ENCODE data around the gene ELK4.
A peak's percentile ranks its signal among the peaks of the same experiment; 100 is the strongest.

DNA sequence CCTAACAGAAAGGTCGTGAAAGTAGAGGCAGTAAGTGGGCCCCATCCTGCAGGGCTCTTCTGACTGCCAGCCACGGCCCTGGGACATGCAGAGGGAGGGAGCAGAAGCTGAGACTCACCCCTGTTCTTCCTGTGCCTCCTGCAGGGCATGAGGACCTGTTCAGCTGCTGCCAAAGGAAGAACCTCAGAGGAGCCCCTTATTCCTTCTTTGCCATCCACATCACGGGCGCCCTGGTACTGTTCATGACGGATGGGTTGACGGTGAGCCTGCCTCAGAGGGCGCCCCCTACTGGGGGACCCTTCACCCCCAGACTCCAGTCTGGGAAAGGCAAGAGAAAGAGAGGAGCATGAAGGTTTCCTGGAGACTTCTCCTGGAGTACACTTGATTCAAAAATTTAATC is 47.1 kb downstream of the ELK4 start:
- TF ChIP-seq, protein P1, sequence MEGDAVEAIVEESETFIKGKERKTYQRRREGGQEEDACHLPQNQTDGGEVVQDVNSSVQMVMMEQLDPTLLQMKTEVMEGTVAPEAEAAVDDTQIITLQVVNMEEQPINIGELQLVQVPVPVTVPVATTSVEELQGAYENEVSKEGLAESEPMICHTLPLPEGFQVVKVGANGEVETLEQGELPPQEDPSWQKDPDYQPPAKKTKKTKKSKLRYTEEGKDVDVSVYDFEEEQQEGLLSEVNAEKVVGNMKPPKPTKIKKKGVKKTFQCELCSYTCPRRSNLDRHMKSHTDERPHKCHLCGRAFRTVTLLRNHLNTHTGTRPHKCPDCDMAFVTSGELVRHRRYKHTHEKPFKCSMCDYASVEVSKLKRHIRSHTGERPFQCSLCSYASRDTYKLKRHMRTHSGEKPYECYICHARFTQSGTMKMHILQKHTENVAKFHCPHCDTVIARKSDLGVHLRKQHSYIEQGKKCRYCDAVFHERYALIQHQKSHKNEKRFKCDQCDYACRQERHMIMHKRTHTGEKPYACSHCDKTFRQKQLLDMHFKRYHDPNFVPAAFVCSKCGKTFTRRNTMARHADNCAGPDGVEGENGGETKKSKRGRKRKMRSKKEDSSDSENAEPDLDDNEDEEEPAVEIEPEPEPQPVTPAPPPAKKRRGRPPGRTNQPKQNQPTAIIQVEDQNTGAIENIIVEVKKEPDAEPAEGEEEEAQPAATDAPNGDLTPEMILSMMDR (IDR thresholded peaks at IDR 0.05; ENCODE audit: control extremely low read depth in 1 of 3, insufficient read depth in 1 of 3, low read depth in 1 of 3, low read length in 3 of 3) = peak; percentile 33 to 54 (median 47)
- TF ChIP-seq HDAC6 (IDR thresholded peaks at IDR 0.05; ENCODE audit: low read depth, low read length) (no peak), CEBPB (IDR thresholded peaks at IDR 0.05; ENCODE audit: low read depth, low read length) (no peak), EZH2 (IDR thresholded peaks at IDR 0.05; ENCODE audit: low read depth, low read length, severe bottlenecking) (no peak), POLR2AphosphoS5 (IDR thresholded peaks at IDR 0.05; ENCODE audit: low read depth, low read length) (no peak)
